T-helper 9 cell (primary cell): ENCODE measurements around the gene CA5A.

Experiments used
- DNase-seq: peaks from one replicate; pipeline ENCODE4 v3.0.0-alpha.2; 2020

CA5A gene

GRCh38 chr16:87846705-87847466 lies 89.4 kb downstream of the CA5A start:
- DNase-seq: no peak

DNA sequence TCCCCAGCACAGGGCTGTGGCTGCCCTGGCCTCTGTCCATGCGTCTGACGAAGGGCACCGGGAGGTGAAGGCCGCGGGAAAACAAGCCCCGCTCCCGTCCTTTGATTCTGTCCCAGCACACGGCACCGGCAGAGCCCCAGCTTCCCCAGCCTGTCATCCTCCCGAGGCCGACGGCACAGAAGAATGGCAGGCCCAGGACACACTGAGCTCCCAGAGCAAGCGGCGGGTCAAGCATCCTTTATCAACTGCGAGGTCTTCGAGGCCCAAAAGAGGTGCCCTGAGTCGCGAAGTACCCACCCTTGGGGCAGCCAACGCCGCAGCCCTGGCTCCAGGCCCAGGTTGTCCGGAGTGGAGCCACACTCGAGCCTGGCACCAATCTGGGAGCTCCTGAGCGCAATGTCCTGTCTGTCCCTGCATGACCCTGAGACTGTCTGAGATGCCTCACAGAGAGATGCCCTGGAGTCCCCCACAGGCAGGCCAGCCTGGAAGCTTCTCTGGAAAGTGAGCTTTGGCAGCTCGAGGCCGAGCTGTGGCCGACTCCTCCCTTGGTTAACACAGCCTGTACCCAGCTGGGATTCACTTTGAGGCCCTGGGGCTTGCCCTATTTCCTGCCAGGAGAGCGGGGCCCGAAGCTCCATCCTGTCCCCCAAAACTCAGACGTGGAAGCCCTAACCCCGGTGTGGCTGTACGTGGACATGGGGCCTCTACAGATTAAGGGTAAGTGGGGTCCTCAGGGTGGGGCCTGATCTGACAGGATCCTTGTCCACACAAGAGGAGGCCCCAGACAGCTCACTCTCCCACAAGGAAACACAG lies 90.3 kb downstream of the CA5A start:
- no peak for DNase-seq

DNA sequence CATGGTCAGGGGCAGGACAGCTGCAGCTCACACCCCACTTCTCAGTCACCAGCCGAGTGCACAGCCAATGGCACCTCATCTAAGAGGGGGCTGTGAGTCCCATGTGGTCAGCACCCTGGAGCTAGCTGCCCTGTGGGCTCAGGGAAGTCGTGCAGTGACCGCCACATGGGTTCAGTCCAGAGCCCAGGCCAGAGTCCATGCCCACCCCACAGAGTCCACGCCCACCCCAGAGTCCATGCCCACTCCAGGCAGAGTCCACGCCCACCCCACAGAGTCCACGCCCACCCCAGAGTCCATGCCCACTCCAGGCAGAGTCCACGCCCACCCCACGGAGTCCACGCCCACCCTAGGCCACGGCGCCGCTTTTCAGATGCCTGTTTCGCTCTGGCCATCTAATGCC lies 91.1 kb downstream of the CA5A start:
- DNase-seq: no peak

- DNase-seq: no peak
Observed at GRCh38 chr16:87844809-87845208, 91.5 kb downstream of the CA5A start.

DNA sequence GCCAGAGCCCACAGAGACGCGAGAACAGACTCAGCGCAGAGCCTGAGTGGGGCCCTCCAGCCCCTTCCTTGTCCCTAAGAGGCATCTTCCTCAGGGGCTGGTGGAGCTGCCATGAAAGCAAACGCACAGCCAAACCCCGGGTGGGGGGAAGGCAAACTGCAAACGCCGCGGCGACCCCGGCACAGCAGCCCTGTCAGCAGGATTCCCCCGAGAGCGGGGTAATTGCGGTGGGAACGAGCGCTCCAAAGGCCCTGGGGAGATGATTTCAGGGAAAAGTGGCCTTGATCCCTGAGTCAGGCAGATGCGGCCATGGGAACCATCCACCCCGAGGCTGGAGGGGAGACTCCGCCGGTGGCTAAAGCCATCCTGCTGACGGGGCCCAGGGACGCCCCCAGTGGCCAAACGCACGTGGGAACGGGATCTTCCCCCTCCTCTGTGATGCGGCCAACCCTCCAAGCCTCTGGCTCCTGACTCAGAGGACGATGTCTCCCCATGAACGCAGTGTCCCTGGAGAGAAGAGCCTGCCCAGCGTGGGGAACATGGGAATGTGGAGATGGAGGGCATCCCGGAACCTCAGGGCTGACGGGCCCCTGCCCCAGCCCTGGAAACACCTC lies 92.1 kb downstream of the CA5A start:
- DNase-seq: no peak

DNA sequence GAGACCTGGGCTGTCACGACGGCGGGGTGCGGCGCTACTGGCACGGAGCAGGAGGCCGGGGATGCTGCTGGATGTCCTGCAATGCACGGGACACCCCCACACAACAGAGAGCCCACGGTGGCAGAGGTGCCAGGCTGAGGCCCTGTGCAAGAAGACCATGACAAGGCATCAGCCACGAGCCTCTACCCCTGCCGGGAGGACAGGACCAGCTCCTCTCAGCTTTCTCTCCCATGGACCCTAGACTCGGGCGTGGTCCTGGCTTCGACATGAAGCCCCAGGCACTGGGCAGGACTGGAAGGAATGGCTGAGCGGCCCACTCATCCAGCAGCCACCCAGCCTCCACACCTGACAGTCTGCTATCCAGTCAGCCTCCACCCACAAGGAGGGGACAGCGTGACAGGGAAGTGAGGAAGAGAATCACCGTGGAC lies 92.6 kb downstream of the CA5A start:
- DNase-seq: no peak

GRCh38 chr16:87842209-87842869 lies 94.0 kb downstream of the CA5A start:
- no peak for DNase-seq

DNA sequence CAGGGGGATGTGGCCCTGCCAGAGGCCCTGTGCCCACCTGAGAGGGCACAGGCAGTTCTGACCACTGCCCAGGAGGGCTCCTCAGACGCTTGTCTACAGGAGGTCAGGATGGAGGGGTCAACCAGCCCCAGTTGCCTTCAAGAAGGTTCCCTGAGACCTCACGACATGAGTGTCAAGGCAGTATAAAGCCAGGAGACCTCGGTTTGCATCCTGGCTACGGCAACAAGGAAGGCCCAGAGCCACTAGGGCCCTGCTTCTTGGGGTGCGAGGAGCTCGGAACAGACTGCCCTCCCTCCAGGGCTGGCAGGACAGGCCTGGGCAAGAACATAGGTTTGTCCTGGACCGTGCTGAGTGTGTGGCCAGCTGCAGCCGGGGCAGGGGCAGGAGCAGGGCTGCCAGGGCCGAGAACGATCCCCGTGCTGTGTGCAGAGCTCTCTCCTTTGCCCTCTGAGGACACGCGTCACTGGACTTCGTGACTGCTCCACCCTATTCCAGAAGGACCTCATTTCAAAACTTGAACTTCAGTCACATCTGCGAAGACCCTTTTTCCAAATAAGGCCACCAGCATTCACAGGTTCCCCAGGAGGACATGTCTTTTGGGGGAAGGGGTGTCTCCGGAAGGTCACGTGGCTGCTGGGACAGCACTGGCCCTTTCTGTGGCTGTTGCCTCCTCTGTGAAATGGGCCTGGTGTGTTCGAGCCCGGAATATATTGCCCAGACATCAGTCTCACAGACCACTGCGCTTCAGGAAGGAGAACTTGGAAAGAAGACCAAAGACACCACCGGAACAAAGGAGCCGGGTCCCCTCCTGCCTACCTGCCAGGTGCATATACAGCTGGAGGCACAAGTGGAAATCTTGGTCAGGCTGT lies 94.8 kb downstream of the CA5A start:
- DNase-seq: no peak

DNA sequence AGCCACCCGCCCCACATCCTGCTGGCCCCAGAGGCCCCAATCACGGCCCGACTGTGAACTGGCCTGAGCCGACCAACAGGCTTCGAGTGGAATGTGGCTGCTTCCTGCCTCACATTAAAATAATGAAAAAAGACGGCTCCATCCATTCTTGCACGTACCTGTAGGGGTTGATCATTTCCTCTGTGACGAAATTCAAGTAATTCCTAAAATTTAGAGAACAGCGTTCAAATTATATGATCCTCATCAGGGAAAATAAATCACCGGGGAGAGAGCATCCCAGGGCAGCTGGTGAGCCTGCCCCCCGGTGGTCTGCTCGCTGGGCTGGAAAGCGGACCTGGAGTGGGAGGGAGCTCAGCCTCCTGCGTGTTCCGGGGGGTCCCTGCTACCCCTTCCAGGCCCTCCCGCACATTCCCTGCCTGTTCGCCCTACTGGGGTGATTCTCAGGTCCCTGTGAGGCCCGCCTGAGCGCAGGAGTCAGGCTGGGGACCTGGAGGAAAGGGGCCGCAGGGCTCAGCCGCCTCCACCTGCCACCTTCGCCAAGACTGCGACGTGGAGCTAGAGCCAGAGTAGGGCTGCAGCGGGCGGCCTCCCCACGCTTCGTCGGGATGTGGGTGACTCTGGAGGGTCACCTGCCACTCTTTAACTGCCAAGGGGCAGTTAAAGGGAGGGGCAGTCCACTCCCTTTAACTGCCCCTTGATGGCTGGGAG lies 95.9 kb downstream of the CA5A start:
- no peak for DNase-seq

DNA sequence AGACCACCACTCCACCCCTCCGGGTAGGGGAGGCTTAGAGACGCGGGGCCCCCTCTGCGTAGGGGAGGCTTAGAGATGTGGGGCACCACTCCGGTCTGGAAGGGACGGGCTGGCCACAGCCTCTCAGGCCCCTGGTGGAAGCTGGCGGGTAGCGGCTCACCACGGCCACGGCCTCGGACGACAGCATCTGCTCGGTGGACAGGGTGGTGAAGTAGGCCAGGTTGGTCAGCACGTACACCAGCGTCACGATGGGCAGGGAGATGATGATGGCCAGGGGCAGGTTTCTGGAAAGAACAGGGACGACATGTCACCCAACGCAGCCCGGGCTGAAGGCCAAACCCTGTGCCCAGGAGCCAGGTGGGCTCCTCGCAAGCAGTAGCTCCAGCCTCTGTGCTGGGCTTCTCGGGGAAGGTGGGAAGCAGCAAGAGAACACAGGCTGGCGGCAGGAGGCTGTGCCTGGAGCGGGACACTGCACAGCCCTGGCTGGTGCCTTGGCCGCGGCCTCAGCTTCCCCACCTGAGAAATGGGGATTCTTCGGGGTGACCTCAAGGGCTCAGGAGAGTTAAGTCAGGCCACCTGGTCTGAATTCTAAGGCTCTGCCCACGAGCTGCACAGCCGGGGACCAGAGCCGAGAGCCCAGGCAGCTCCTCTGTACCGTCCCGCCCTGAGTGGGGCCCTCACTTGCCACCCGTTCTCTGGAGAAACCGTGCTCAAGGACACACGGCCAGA lies 96.6 kb downstream of the CA5A start:
- DNase-seq: no peak

GRCh38 chr16:87838643-87839541 lies 97.4 kb downstream of the CA5A start:
- DNase-seq: no peak
